ENCODE results near the gene IZUMO4. TPM values are rescaled to one million over a fixed set of nuclear protein-coding genes. Genes with fewer than 3 reads are reported as not detected.

The IZUMO4 gene
- total RNA-seq, 2 donors from 2014 or later, result 0.67 to 1.4 TPM

GRCh38 chr19:2114218-2114617, 17.5 kb downstream of the IZUMO4 start:
- DNase-seq (ENCODE audit: low spot score), result no peak
- H3K9me3 ChIP-seq, result no peaks in the 10 kb centered on the region
- H3K4me3 ChIP-seq, result no peak overlapping the region
- no peak overlapping the region for H3K27ac ChIP-seq
- H3K4me1 ChIP-seq, result no peaks in the 10 kb centered on the region
- no peaks in the 10 kb centered on the region for H3K27me3 ChIP-seq
- peaks cover 100% of the 10 kb centered on the region for H3K36me3 ChIP-seq
- TF ChIP-seq, protein P1, sequence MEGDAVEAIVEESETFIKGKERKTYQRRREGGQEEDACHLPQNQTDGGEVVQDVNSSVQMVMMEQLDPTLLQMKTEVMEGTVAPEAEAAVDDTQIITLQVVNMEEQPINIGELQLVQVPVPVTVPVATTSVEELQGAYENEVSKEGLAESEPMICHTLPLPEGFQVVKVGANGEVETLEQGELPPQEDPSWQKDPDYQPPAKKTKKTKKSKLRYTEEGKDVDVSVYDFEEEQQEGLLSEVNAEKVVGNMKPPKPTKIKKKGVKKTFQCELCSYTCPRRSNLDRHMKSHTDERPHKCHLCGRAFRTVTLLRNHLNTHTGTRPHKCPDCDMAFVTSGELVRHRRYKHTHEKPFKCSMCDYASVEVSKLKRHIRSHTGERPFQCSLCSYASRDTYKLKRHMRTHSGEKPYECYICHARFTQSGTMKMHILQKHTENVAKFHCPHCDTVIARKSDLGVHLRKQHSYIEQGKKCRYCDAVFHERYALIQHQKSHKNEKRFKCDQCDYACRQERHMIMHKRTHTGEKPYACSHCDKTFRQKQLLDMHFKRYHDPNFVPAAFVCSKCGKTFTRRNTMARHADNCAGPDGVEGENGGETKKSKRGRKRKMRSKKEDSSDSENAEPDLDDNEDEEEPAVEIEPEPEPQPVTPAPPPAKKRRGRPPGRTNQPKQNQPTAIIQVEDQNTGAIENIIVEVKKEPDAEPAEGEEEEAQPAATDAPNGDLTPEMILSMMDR (IDR thresholded peaks at IDR 0.05), result no peak

DNA sequence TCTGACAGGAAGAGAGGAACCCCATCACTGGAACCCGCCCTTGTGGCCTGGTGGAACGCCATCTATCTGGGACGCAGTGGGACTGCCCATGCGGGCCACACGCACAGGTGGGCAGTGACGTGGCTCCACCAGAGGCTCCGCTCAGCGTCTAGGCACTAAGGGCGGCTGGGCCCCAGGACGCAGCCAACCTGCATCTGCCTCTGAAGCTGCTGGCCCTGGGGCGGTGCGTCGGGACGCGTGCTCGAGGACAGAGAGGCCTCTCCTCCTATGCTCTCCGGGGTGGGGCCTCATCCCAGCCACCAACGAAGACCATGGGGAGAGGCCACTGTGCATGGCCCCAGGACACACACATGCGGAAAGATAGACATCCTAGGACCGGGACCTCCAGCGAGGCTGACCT, 18.1 kb downstream of the IZUMO4 start:
- Histone ChIP-seq H3K9me3 (no peaks in the 10 kb centered on the region), H3K36me3 (peaks cover 99% of the 10 kb centered on the region), H3K27me3 (no peaks in the 10 kb centered on the region), H3K4me3 (no peak overlapping the region), H3K4me1 (no peaks in the 10 kb centered on the region), H3K27ac (no peak overlapping the region)
- TF ChIP-seq, protein P1 (IDR thresholded peaks at IDR 0.05), result no peak
- no peak for DNase-seq (ENCODE audit: low spot score)

GRCh38 chr19:2115324-2115723, 18.6 kb downstream of the IZUMO4 start:
- Histone ChIP-seq H3K4me3 (no peak overlapping the region), H3K36me3 (peaks cover 99% of the 10 kb centered on the region), H3K27me3 (no peaks in the 10 kb centered on the region), H3K9me3 (no peaks in the 10 kb centered on the region), H3K4me1 (no peaks in the 10 kb centered on the region), H3K27ac (no peak overlapping the region)
- TF ChIP-seq, protein P1 (IDR thresholded peaks at IDR 0.05), result no peak
- no peak for DNase-seq (ENCODE audit: low spot score)

DNA sequence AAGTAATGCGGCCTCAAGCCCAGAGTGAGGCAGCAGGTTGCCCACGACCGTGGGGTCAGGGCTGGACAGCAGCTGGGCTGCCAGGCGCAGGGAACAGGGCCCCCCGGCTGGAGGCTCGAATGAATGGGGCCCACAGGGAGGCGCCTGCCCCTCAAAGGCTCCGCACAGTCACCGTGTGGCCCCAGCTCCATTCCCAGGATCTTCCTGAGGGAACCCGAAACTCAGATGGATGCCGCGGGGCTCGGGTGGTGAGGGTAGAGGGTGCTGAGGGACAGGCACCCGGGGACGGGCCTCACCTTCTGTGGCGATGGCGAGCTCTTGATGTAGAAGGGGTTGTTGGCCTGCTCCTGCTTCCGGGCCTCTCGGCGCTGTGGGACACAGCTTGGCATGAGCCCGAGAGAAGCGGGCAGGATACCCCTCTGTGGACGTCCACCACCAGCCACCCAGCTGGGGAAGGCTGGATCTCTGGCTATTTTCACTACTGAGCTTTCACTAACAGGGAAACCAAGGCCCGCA, 19.3 kb downstream of the IZUMO4 start:
- TF ChIP-seq, protein P1 (IDR thresholded peaks at IDR 0.05), result no peak
- Histone ChIP-seq H3K27ac (no peak overlapping the region), H3K4me3 (no peak overlapping the region), H3K36me3 (peaks cover 99% of the 10 kb centered on the region), H3K27me3 (no peaks in the 10 kb centered on the region), H3K9me3 (no peaks in the 10 kb centered on the region), H3K4me1 (no peaks in the 10 kb centered on the region)
- DNase-seq (ENCODE audit: low spot score), result no peak

DNA sequence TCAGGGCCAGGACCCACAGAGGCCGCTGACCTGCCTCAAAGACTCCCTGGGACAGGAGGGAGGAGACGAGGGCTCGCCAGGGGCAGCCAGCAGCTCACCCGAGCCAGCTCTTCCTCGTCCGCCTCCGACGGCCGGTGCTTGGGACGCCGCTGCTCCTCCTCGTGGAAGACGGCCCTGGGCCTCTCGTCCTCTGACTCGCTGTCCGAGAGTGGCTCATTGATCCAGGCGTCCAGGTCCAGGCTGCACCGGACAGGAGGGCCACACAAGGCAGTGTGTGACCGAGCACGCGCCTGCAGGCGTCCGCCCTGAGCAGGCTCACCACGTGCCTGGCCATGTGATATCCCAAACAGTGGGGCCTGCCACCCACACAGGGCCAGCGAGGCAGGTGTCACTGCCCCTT, 19.8 kb downstream of the IZUMO4 start:
- no peaks in the 10 kb centered on the region for H3K27me3 ChIP-seq
- no peak overlapping the region for H3K4me3 ChIP-seq
- peaks cover 99% of the 10 kb centered on the region for H3K36me3 ChIP-seq
- no peak overlapping the region for H3K27ac ChIP-seq
- H3K4me1 ChIP-seq, result no peaks in the 10 kb centered on the region
- TF ChIP-seq, protein P1 (IDR thresholded peaks at IDR 0.05), result no peak
- no peaks in the 10 kb centered on the region for H3K9me3 ChIP-seq
- no peak for DNase-seq (ENCODE audit: low spot score)
